Transverse colon (tissue), 4 donors: ENCODE data around the gene RNF44. TPM values are rescaled to one million over a fixed set of nuclear protein-coding genes. Genes with fewer than 3 reads are reported as not detected.

Experiments used
- DNase-seq: peaks from one replicate; pipeline ENCODE4 v3.0.0-alpha.2; 2019
- H3K27ac ChIP-seq, 4 donors: fragments of 200-600 bp; sonication (generic); 2 replicates each; pipeline ENCODE4 v1.5.1; 2016 to 2018; ENCODE audit warnings: inconsistent platforms in 4 of 4
- H3K27me3 ChIP-seq: fragments of 200-600 bp; sonication (generic); 2 replicates; pipeline ENCODE4 v1.5.1; 2017; ENCODE audit warnings: inconsistent platforms
- H3K36me3 ChIP-seq, 4 donors: fragments of 200-600 bp; sonication (generic); 2 replicates each; pipeline ENCODE4 v1.5.1; 2017 to 2019; ENCODE audit warnings: inconsistent platforms in 4 of 4
- H3K4me1 ChIP-seq, 4 donors: fragments of 200-600 bp; sonication (generic); 2 replicates each; pipeline ENCODE4 v1.5.1; 2017 to 2020; ENCODE audit warnings: inconsistent platforms in 4 of 4
- H3K4me3 ChIP-seq, 4 donors: fragments of 200-600 bp; sonication (generic); 1 replicate in 1 of 4; 2 replicates in 3 of 4; pipeline versions ENCODE4 v1.5.1 to v1.6.1; 2017 to 2019; ENCODE audit warnings: inconsistent platforms in 4 of 4
- H3K9me3 ChIP-seq, 2 donors: fragments of 200-600 bp; sonication (generic); 2 replicates each; pipeline ENCODE4 v1.5.1; 2017 to 2019; ENCODE audit warnings: inconsistent platforms in 2 of 2
- EP300 ChIP-seq: sonication (generic); formaldehyde crosslinking; IDR thresholded peaks from one replicate; pipeline ENCODE4 v1.6.1; 2017; ENCODE audit warnings: antibody characterized with exemption, low read depth
- POLR2A ChIP-seq: fragments of 450-650 bp; IDR thresholded peaks from one replicate; pipeline ENCODE4 v1.6.1; 2016; ENCODE audit warnings: antibody characterized with exemption, mild to moderate bottlenecking, moderate library complexity
- POLR2AphosphoS5 ChIP-seq, 3 donors: sonication (generic); formaldehyde crosslinking; IDR thresholded peaks; one replicate each; pipeline ENCODE4 v1.6.1; 2016; ENCODE audit warnings: antibody characterized with exemption in 3 of 3
- WGBS, 2 donors: methylation state at CpG; one replicate each; pipeline ENCODE4 v1.1.5; 2018; ENCODE audit warnings: low coverage in 1 of 2; 5-methylcytosine and 5-hydroxymethylcytosine counted together
- in situ Hi-C, 4 donors: fragments of 200-750 bp; cut with MboI; loops; one replicate each; pipeline versions ENCODE4 v1.15.0 to v1.15.1; 2017; ENCODE audit warnings: low sequenced_read_pairs in 3 of 4, low pct_ligation_motif_present in 1 of 4, low pct_unique_long_range_greater_than_20kb in 1 of 4
- intact Hi-C: fragments of 100-400 bp; cut with DNase I; formaldehyde crosslinking; loops from one replicate; pipeline ENCODE4 v1.15.1; 2023; ENCODE audit warnings: low total_unique reads
- total RNA-seq, 4 donors: library from RNA; depleted of rRNA; stranded (reverse); fragments of >200 nt; gene quantifications; one replicate each; pipeline ENCODE4 v1.1.0, GENCODE V29; 2016
- TF ChIP-seq, protein P1 (sequence below), 5 experiments: fragments of 200-600 bp in 3 of 5; fragments of 450-650 bp in 2 of 5; sonication (generic) in 3 of 5; IDR thresholded peaks; 1 replicate in 2 of 5; 2 replicates in 3 of 5; pipeline ENCODE4 v1.5.1; 2016 to 2017; ENCODE audit warnings: antibody characterized with exemption in 5 of 5, inconsistent platforms in 3 of 5, mild to moderate bottlenecking in 2 of 5, moderate library complexity in 1 of 5

RNF44 gene
- total RNA-seq: 10 to 100 TPM; 43.8 to 65.6 (median 54.8) TPM

- Histone ChIP-seq H3K27me3 (no peaks in the 10 kb centered on the region), H3K27ac (peak within 1 kb of the TSS; percentile 89 to 99 (median 98)), H3K4me1 (peaks cover 35 to 58% (median 51%) of the 10 kb centered on the region in 4 donors), H3K36me3 (no peaks in the 10 kb centered on the region), H3K4me3 (peak within 1 kb of the TSS; percentile 45 to 93 (median 90)), H3K9me3 (no peaks in the 10 kb centered on the region)
- DNase-seq: peak; percentile 98
- in situ Hi-C loops (loop anchor here in 1 of 4 donors (5.0 kb wide), 1 partner anchor 90 kb away; the partner anchor contains the start of gene FAF2), intact Hi-C loops (no loop called here)
- WGBS, 2 donors: 0% methylated on average over 63 of the region's 63 CpGs; no CpG with 5 or more reads in 1 of the 2 donors
- TF ChIP-seq POLR2AphosphoS5 (IDR thresholded peaks at IDR 0.05) (peak; percentile 46 to 83 (median 80)), EP300 (no peak), POLR2A (peak; percentile 80)
These were observed at the start of gene RNF44 for GRCh38 chr5:176536902-176537553. TSS of gene RNF44 (minus strand) at chr5:176537402. CDS start at chr5:176532472, 4,930 bp downstream.

GRCh38 chr5:176583076-176583475, 45.9 kb upstream of the RNF44 start:
- intact Hi-C loops (no loop called here), in situ Hi-C loops (loop anchor here in 1 of 4 donors (25.0 kb wide), 1 partner anchor 171 kb away; the partner anchor contains the start of gene CLTB)
- WGBS, 2 donors: 76% methylated on average over 4 of the region's 4 CpGs; no CpG with 5 or more reads in 1 of the 2 donors
- Histone ChIP-seq H3K4me3 (no peak overlapping the region), H3K27me3 (no peaks in the 10 kb centered on the region), H3K27ac (no peak overlapping the region), H3K36me3 (no peaks in the 10 kb centered on the region), H3K9me3 (peaks cover 7 to 13% of the 10 kb centered on the region in 2 donors), H3K4me1 (no peaks in the 10 kb centered on the region)
- no peak for TF ChIP-seq POLR2AphosphoS5 (IDR thresholded peaks at IDR 0.05)
- no peak for TF ChIP-seq POLR2A
- TF ChIP-seq, protein P1, sequence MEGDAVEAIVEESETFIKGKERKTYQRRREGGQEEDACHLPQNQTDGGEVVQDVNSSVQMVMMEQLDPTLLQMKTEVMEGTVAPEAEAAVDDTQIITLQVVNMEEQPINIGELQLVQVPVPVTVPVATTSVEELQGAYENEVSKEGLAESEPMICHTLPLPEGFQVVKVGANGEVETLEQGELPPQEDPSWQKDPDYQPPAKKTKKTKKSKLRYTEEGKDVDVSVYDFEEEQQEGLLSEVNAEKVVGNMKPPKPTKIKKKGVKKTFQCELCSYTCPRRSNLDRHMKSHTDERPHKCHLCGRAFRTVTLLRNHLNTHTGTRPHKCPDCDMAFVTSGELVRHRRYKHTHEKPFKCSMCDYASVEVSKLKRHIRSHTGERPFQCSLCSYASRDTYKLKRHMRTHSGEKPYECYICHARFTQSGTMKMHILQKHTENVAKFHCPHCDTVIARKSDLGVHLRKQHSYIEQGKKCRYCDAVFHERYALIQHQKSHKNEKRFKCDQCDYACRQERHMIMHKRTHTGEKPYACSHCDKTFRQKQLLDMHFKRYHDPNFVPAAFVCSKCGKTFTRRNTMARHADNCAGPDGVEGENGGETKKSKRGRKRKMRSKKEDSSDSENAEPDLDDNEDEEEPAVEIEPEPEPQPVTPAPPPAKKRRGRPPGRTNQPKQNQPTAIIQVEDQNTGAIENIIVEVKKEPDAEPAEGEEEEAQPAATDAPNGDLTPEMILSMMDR (IDR thresholded peaks at IDR 0.05): no peak
- TF ChIP-seq EP300: no peak
- no peak for DNase-seq

DNA sequence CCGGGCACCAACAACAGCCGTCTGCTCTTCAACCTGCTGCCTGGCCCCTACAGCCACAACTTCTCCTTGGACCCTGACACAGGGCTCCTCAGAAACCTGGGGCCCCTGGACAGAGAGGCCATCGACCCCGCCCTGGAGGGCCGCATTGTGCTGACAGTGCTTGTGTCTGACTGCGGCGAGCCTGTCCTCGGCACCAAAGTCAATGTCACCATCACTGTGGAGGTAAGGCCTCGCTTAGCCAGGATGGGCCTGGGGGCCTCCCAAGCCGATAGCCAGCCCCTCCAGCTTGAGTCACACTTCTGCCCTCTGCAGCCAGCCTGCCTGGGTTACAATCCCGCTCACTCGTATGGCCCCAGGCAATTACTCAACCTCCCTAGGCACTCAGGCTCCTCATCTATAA, 44.2 kb upstream of the RNF44 start:
- H3K4me1 ChIP-seq: no peaks in the 10 kb centered on the region
- no peaks in the 10 kb centered on the region for H3K27me3 ChIP-seq
- H3K27ac ChIP-seq: no peak overlapping the region
- intact Hi-C loops: no loop called here
- H3K9me3 ChIP-seq: peaks cover 7 to 13% of the 10 kb centered on the region in 2 donors
- TF ChIP-seq EP300: no peak
- TF ChIP-seq POLR2A: no peak
- TF ChIP-seq, protein P1 (IDR thresholded peaks at IDR 0.05): no peak
- no peak for TF ChIP-seq POLR2AphosphoS5 (IDR thresholded peaks at IDR 0.05)
- in situ Hi-C loops: loop anchor here in 1 of 4 donors (25.0 kb wide), 1 partner anchor 169 kb away; the partner anchor contains the start of gene CLTB
- 86% methylated on average over 12 of the region's 12 CpGs; no CpG with 5 or more reads in 1 of the 2 donors for WGBS, 2 donors
- no peak for DNase-seq
- no peaks in the 10 kb centered on the region for H3K36me3 ChIP-seq
- H3K4me3 ChIP-seq: no peak overlapping the region

DNA sequence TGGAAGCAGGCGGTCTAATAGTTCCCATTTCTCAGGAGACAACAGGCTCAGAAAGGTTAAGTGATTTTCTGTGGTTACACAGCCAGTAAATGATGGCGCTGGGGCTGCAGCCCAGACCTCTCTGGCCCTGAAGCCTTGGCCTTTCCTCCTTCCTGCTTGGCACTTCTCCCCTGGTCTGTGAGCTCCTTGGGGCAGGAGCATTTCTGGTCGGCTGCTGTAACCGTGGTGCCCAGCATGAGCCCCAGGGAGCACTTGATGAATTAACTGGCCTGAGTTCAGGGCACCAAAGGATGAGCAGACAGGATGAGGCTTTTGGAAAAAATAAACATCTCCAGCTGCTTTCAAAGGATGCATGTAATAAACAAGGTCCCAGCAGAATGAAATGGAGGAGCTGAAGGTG, 42.1 kb upstream of the RNF44 start:
- no peak for DNase-seq
- H3K27ac ChIP-seq: no peak overlapping the region
- TF ChIP-seq POLR2AphosphoS5 (IDR thresholded peaks at IDR 0.05): no peak
- no peak for TF ChIP-seq EP300
- TF ChIP-seq, protein P1 (IDR thresholded peaks at IDR 0.05): no peak
- TF ChIP-seq POLR2A: no peak
- no peaks in the 10 kb centered on the region for H3K27me3 ChIP-seq
- in situ Hi-C loops: loop anchor here in 2 of 4 donors (10.0 to 25.0 kb wide), 2 partner anchors 165 to 167 kb away; partner anchors contain the start of gene CLTB (in 2 of the 2)
- no peak overlapping the region for H3K4me3 ChIP-seq
- WGBS, 2 donors: 64% methylated on average over 3 of the region's 4 CpGs; no CpG with 5 or more reads in 1 of the 2 donors
- intact Hi-C loops: no loop called here
- no peaks in the 10 kb centered on the region for H3K36me3 ChIP-seq
- H3K9me3 ChIP-seq: no peaks in the 10 kb centered on the region
- no peaks in the 10 kb centered on the region for H3K4me1 ChIP-seq
